ENCODE data around the gene FAM20B. TPM values are rescaled to one million over a fixed set of nuclear protein-coding genes. Genes with fewer than 3 reads are reported as not detected.

The FAM20B gene
- total and polyA plus RNA-seq, 7 donors, result 22.5 to 55.2 (median 48.3) TPM

- DNase-seq (no peak), ATAC-seq (no peak)
- Histone ChIP-seq H3K27me3 (ENCODE audit: insufficient read depth in 3 of 3, low read length in 2 of 3) (no peaks in the 10 kb centered on the region), H3K4me3 (no peak overlapping the region), H3K9me3 (no peaks in the 10 kb centered on the region), H3K27ac (peak overlapping the region; percentile 38), H3K4me1 (peaks cover 9% of the 10 kb centered on the region), H3K36me3 (ENCODE audit: insufficient read depth in 1 of 2, low read depth in 1 of 2) (peaks cover 3 to 27% of the 10 kb centered on the region in 2 donors)
- 81 to 89% (median 88%) methylated on average over 3 of the region's 3 CpGs for WGBS, 3 donors
- TF ChIP-seq CTCF (IDR thresholded peaks at IDR 0.05), result no peak
- intact Hi-C loops (cut with DNase I), result no loop called here
Measured at GRCh38 chr1:179058487-179059483, 33.1 kb downstream of the FAM20B start.

GRCh38 chr1:179061360-179062282 is 35.9 kb downstream of the FAM20B start:
- ATAC-seq (peak; percentile 53 to 73 (median 63)), DNase-seq (no peak)
- Histone ChIP-seq H3K27ac (peak overlapping the region; percentile 82), H3K4me1 (peaks cover 9% of the 10 kb centered on the region), H3K4me3 (no peak overlapping the region), H3K27me3 (ENCODE audit: insufficient read depth in 3 of 3, low read length in 2 of 3) (no peaks in the 10 kb centered on the region), H3K9me3 (no peaks in the 10 kb centered on the region), H3K36me3 (ENCODE audit: insufficient read depth in 1 of 2, low read depth in 1 of 2) (peaks cover 11 to 35% of the 10 kb centered on the region in 2 donors)
- no peak for TF ChIP-seq CTCF (IDR thresholded peaks at IDR 0.05)
- WGBS, 3 donors, result 51 to 76% (median 60%) methylated on average over 8 of the region's 8 CpGs
- intact Hi-C loops (cut with DNase I), result no loop called here

GRCh38 chr1:179066471-179066870 is 40.8 kb downstream of the FAM20B start:
- WGBS, 3 donors, result 88 to 92% (median 89%) methylated on average over 4 of the region's 4 CpGs
- no peak overlapping the region for H3K27ac ChIP-seq
- no peaks in the 10 kb centered on the region for H3K4me1 ChIP-seq
- no peak overlapping the region for H3K4me3 ChIP-seq
- peaks cover 14 to 61% of the 10 kb centered on the region in 2 donors for H3K36me3 ChIP-seq (ENCODE audit: insufficient read depth in 1 of 2, low read depth in 1 of 2)
- TF ChIP-seq CTCF (IDR thresholded peaks at IDR 0.05), result no peak
- H3K27me3 ChIP-seq (ENCODE audit: insufficient read depth in 3 of 3, low read length in 2 of 3), result no peaks in the 10 kb centered on the region
- H3K9me3 ChIP-seq, result no peaks in the 10 kb centered on the region
- no peak for DNase-seq
- ATAC-seq, result no peak
- intact Hi-C loops (cut with DNase I), result no loop called here

GRCh38 chr1:179077396-179077795 is 51.7 kb downstream of the FAM20B start:
- no peaks in the 10 kb centered on the region for H3K27me3 ChIP-seq (ENCODE audit: insufficient read depth in 3 of 3, low read length in 2 of 3)
- H3K36me3 ChIP-seq (ENCODE audit: insufficient read depth in 1 of 2, low read depth in 1 of 2), result peaks cover 2 to 45% of the 10 kb centered on the region in 2 donors
- peaks cover 12% of the 10 kb centered on the region for H3K4me1 ChIP-seq
- WGBS, 3 donors, result 86 to 89% (median 87%) methylated on average over 7 of the region's 7 CpGs
- H3K27ac ChIP-seq, result no peak overlapping the region
- H3K9me3 ChIP-seq, result no peaks in the 10 kb centered on the region
- no peak for ATAC-seq
- no peak for DNase-seq
- TF ChIP-seq CTCF (IDR thresholded peaks at IDR 0.05), result no peak
- intact Hi-C loops (cut with DNase I), result loop anchor here (5.0 kb wide), 3 partner anchors 40 to 215 kb away; partner anchors contain the start of gene SOAT1 (in 1 of the 2)
- H3K4me3 ChIP-seq, result no peak overlapping the region
